ENCODE results near the gene ASPSCR1.
"Not testable (repeated sequence)": the region's sequence is repeated elsewhere in the genome, so short reads cannot be mapped to it uniquely, and the experiment has no call there.

- TF ChIP-seq CTCF, EZH2phosphoT487, EZH2 (IDR thresholded peaks at IDR 0.05): not testable (repeated sequence)
These were observed 4.1 kb downstream of the ASPSCR1 start for GRCh38 chr17:81981511-81981910.
